Endothelial cell of umbilical vein (primary cell): ENCODE measurements around the gene SPATA32. TPM values are rescaled to one million over a fixed set of nuclear protein-coding genes. Genes with fewer than 3 reads are reported as not detected.

ENCODE experiments used
- BruUV-seq: library from RNA; stranded (reverse); fragments of 400-500 nt; replicated peaks from 2 replicates; lab custom pipeline; 2021; lab: Mats Ljungman, UMichigan
- CTCF ChIA-PET: fragments of 300-600, 350-600 bp; sonication (Branson Sonifier 250); formaldehyde crosslinking; loops from one replicate; lab custom pipeline; 2021; ENCODE audit warnings: antibody characterized with exemption, inconsistent platforms; lab: Charles Lee
- POLR2A ChIA-PET: fragments of 300-600, 350-600 bp; sonication (Branson Sonifier 250); formaldehyde crosslinking; loops from one replicate; lab custom pipeline; 2021; ENCODE audit warnings: antibody characterized with exemption, inconsistent platforms; lab: Charles Lee
- DNase-seq: peaks from one replicate; pipeline ENCODE4 v3.0.0-alpha.2; 2011; ENCODE audit warnings: low read depth, low spot score
- FAIRE-seq: peaks from 2 replicates; lab custom pipeline; 2011; peaks lifted over from hg19 to GRCh38; lab: Jason Lieb, UNC
- H2AFZ ChIP-seq: 2 replicates; pipeline ENCODE4 v1.6.0; 2012; ENCODE audit warnings: low read depth, low read length, control low read depth, inconsistent platforms
- H3K27ac ChIP-seq: 2 replicates; pipeline ENCODE4 v1.5.1; 2011; ENCODE audit warnings: low read depth, mild to moderate bottlenecking, control low read depth, low read length, moderate library complexity; ENCODE audit not compliant: insufficient read depth
- H3K27me3 ChIP-seq, 2 experiments: 2 replicates each; pipeline versions ENCODE4 v1.6.0 to v1.6.1; 2011; ENCODE audit warnings: low read length in 2 of 2, mixed read lengths in 1 of 2; ENCODE audit not compliant: control insufficient read depth in 2 of 2, insufficient read depth in 2 of 2
- H3K36me3 ChIP-seq, 2 experiments: 2 replicates in 1 of 2; 3 replicates in 1 of 2; pipeline ENCODE4 v1.5.1; 2011; ENCODE audit warnings: low read length in 2 of 2, mild to moderate bottlenecking in 1 of 2, moderate library complexity in 1 of 2; ENCODE audit not compliant: control insufficient read depth in 2 of 2, insufficient read depth in 2 of 2; ENCODE audit errors: extremely low read depth in 1 of 2
- H3K4me1 ChIP-seq: 3 replicates; pipeline ENCODE4 v1.5.1; 2011; ENCODE audit warnings: mild to moderate bottlenecking, low read length; ENCODE audit not compliant: control insufficient read depth, insufficient read depth; ENCODE audit errors: extremely low read depth
- H3K4me2 ChIP-seq: 2 replicates; pipeline ENCODE4 v1.6.1; 2011; ENCODE audit warnings: low read length, control low read depth, mixed read lengths; ENCODE audit not compliant: insufficient read depth
- H3K4me3 ChIP-seq, 3 experiments: fragments of 200-600 bp in 1 of 3; sonication (generic), shearing (Covaris generic) in 1 of 3; replicated peaks in 1 of 3; 2 replicates each; pipeline ENCODE4 v1.5.1; 2011 to 2016; ENCODE audit warnings: control low read depth in 3 of 3, low read length in 3 of 3, mild to moderate bottlenecking in 2 of 3, inconsistent platforms in 1 of 3, low read depth in 1 of 3, moderate library complexity in 1 of 3; ENCODE audit not compliant: insufficient read depth in 1 of 3
- H3K79me2 ChIP-seq: 2 replicates; pipeline ENCODE4 v1.6.0; 2012; ENCODE audit warnings: low read length, inconsistent platforms; ENCODE audit not compliant: control insufficient read depth, insufficient read depth
- H3K9ac ChIP-seq: replicated peaks from 2 replicates; pipeline ENCODE3; 2011; ENCODE audit warnings: low read length, control low read depth; ENCODE audit not compliant: insufficient read depth; ENCODE audit errors: extremely low read depth
- H3K9me1 ChIP-seq: replicated peaks from 3 replicates; pipeline ENCODE4 v1.6.0; 2011; ENCODE audit warnings: mild to moderate bottlenecking, low read length; ENCODE audit not compliant: control insufficient read depth, insufficient read depth; ENCODE audit errors: extremely low read depth
- H3K9me3 ChIP-seq: replicated peaks from 2 replicates; pipeline ENCODE4 v1.5.1; 2012; ENCODE audit warnings: low read length, inconsistent platforms; ENCODE audit not compliant: control insufficient read depth, insufficient read depth
- H4K20me1 ChIP-seq: replicated peaks from 2 replicates; pipeline ENCODE3; 2011; ENCODE audit warnings: mild to moderate bottlenecking, low read length; ENCODE audit not compliant: control insufficient read depth, insufficient read depth; ENCODE audit errors: extremely low read depth
- EZH2 ChIP-seq: IDR thresholded peaks from 2 replicates; pipeline ENCODE4 v1.6.1; 2012; ENCODE audit warnings: borderline replicate concordance, low read depth, mild to moderate bottlenecking, moderate library complexity, low read length, inconsistent platforms; ENCODE audit not compliant: severe bottlenecking
- FOS ChIP-seq: IDR thresholded peaks from 2 replicates; pipeline ENCODE4 v1.6.1; 2011; ENCODE audit warnings: mild to moderate bottlenecking, low read length, moderate library complexity, borderline replicate concordance; ENCODE audit not compliant: insufficient read depth
- GATA2 ChIP-seq: IDR thresholded peaks from 2 replicates; pipeline ENCODE4 v1.7.0; 2011; ENCODE audit warnings: low read depth, mild to moderate bottlenecking, moderate library complexity, mixed read lengths, low read length; ENCODE audit not compliant: insufficient read length, insufficient read depth
- JUN ChIP-seq: IDR thresholded peaks from 2 replicates; pipeline ENCODE4 v1.6.1; 2011; ENCODE audit warnings: borderline replicate concordance, low read depth; ENCODE audit not compliant: insufficient read length, insufficient read depth
- MAX ChIP-seq: IDR thresholded peaks from 2 replicates; pipeline ENCODE4 v1.6.1; 2011; ENCODE audit not compliant: insufficient read depth, insufficient read length
- MYC ChIP-seq: IDR thresholded peaks from one replicate; pipeline ENCODE4 v1.6.1; 2011; ENCODE audit warnings: mild to moderate bottlenecking, low read depth, low read length
- POLR2A ChIP-seq: IDR thresholded peaks from 2 replicates; pipeline ENCODE4 v1.6.1; 2012; ENCODE audit warnings: low read depth, mild to moderate bottlenecking, control low read depth, low read length
- dilution Hi-C: fragments of 300-500 bp; cut with MboI; formaldehyde crosslinking; loops from one replicate; pipeline ENCODE4 v1.15.0; 2019; ENCODE audit warnings: low sequenced_read_pairs; ENCODE audit not compliant: extremely low pct_ligation_motif_present
- intact Hi-C: fragments of 100-400 bp; cut with micrococcal nuclease; formaldehyde crosslinking; loops from one replicate; pipeline ENCODE4 v1.10.0; 2022
- polyA plus RNA-seq, 4 experiments: library from polyadenylated mRNA; depleted of rRNA in 3 of 4; stranded (reverse) in 3 of 4; unstranded in 1 of 4; fragments of >200 nt; gene quantifications; 2 replicates each; pipeline versions ENCODE4 v1.2.1 to v1.2.3, GENCODE V29; 2011 to 2012; ENCODE audit warnings: missing spikeins in 1 of 4
- total RNA-seq: library from RNA; stranded (reverse); gene quantifications from 2 replicates; pipeline ENCODE4 v1.2.3, GENCODE V29; 2021

Gene SPATA32
- total and polyA plus RNA-seq, 2 donors (not counting 3 experiments of a cell fraction or from before 2014, with no cell fraction given) = not detected

DNA sequence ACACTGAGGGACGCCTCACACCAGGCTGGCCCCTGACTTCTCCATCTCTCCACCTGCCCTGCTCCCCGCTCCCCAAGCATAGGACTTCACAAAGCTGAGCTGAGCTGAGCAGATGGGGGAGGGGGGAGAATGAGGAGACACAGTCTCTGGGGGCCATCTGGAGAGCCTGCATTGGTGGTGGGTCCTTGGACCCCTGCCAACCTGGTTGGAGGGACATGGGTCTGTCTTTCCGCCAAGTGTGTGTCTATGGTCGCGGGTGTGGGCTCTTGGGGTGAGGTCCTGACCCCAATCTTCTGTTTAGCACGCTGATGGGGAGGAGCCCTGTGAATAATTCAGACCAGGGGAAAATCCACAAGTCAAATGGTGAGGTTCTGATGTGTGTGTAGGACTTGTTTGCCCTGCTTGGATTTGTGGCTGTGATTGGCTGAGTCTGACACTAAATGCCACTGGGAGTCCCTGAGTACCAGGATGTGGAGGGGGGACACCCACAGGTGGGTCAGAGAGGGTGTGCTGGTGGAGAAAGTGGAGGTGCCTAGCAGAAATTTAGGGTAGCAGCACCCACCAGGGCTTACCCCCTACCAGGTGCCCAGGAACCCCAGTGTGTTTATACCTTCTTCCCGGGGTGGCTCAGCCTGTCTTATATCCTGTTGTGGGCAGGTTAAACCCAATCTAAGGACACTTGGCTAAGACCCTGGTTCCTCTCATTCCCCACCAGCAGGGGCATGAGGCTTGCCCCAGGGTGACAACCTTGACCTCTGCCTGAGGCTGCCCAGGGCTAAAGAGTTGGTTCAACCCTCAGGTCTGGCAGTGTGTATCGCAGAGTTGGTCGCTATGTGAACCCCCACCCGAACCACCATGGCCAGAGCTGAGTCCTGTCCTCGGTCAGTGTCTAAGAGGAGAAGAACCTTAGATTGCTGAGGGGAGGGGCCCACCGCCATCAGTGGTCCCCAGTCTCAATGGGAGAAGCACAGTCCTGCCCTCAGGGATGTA lies 38.1 kb downstream of the SPATA32 start:
- Histone ChIP-seq H3K79me2 (no peaks in the 10 kb centered on the region), H3K36me3 (no peaks in the 10 kb centered on the region), H2AFZ (no peak overlapping the region), H3K4me1 (peaks cover 8% of the 10 kb centered on the region), H3K4me3 (no peak overlapping the region), H4K20me1 (no peaks in the 10 kb centered on the region), H3K27me3 (peaks cover 9 to 21% of the 10 kb centered on the region in 2 experiments), H3K9ac (no peak overlapping the region), H3K9me1 (no peaks in the 10 kb centered on the region), H3K27ac (no peak overlapping the region), H3K4me2 (no peak overlapping the region), H3K9me3 (no peaks in the 10 kb centered on the region)
- intact Hi-C loops = no loop called here
- no peak for DNase-seq
- dilution Hi-C loops = no loop called here
- no peak for TF ChIP-seq GATA2
- TF ChIP-seq MYC = no peak
- no peak for TF ChIP-seq JUN
- TF ChIP-seq MAX = no peak
- no peak for TF ChIP-seq POLR2A
- no peak for TF ChIP-seq EZH2
- no peak for TF ChIP-seq FOS
- FAIRE-seq = no peak
- CTCF ChIA-PET = no interaction called here
- POLR2A ChIA-PET = no interaction called here
- no TSS peak for BruUV-seq
